ENCODE measurements around the gene PSKH1.
"Not testable (repeated sequence)": the region's sequence is repeated elsewhere in the genome, so short reads cannot be mapped to it uniquely, and the experiment has no call there.

PSKH1 gene

GRCh38 chr16:67964477-67965131, 71.5 kb downstream of the PSKH1 start:
- no peak for DNase-seq

- no peak for DNase-seq
These were observed 72.9 kb downstream of the PSKH1 start for GRCh38 chr16:67965668-67966548.

GRCh38 chr16:67966549-67967182, 73.6 kb downstream of the PSKH1 start:
- no peak for DNase-seq

- DNase-seq: no peak
These were observed 74.3 kb downstream of the PSKH1 start for GRCh38 chr16:67967183-67967957.

GRCh38 chr16:67967958-67968399, 74.9 kb downstream of the PSKH1 start:
- no peak for DNase-seq

GRCh38 chr16:67968400-67969253, 75.6 kb downstream of the PSKH1 start, which contains the start of gene SLC12A4:
TSS of gene SLC12A4 (minus strand) at chr16:67968637. CDS start at chr16:67968553, 84 bp downstream.
- no peak for DNase-seq

GRCh38 chr16:67969254-67970039, 76.4 kb downstream of the PSKH1 start:
- DNase-seq: no peak

- DNase-seq: no peak
These were observed 78.1 kb downstream of the PSKH1 start for GRCh38 chr16:67971111-67971510.

GRCh38 chr16:67972285-67972684, 79.2 kb downstream of the PSKH1 start:
- DNase-seq: not testable (repeated sequence)

GRCh38 chr16:67975321-67976105, 82.5 kb downstream of the PSKH1 start:
- no peak for DNase-seq

GRCh38 chr16:67976205-67976604, 83.2 kb downstream of the PSKH1 start:
- DNase-seq: no peak

- no peak for DNase-seq
These were observed 84.0 kb downstream of the PSKH1 start for GRCh38 chr16:67977005-67977404.

- no peak for DNase-seq
These were observed 84.6 kb downstream of the PSKH1 start for GRCh38 chr16:67977469-67978227.
